Measurements from ENCODE around the gene TEX48.

GRCh38 chr9:114680259-114681001 lies 1.6 kb downstream of the TEX48 start:
- no peak for TF ChIP-seq CTCF (IDR thresholded peaks at IDR 0.05)
- TF ChIP-seq POLR2A (IDR thresholded peaks at IDR 0.05) = no peak

All from uterus (tissue), 2 donors.